HL-60/S4 (cell line): ENCODE measurements around the gene MAP4K2.

ENCODE experiments used
- in situ Hi-C: fragments of 300-500 bp; cut with MboI; formaldehyde crosslinking; loops from 2 replicates; pipeline ENCODE4 v1.14.3; 2022; ENCODE audit warnings: low sequenced_read_pairs

MAP4K2 gene

GRCh38 chr11:64744544-64745188, 58.3 kb downstream of the MAP4K2 start:
- in situ Hi-C loops: no loop called here

DNA sequence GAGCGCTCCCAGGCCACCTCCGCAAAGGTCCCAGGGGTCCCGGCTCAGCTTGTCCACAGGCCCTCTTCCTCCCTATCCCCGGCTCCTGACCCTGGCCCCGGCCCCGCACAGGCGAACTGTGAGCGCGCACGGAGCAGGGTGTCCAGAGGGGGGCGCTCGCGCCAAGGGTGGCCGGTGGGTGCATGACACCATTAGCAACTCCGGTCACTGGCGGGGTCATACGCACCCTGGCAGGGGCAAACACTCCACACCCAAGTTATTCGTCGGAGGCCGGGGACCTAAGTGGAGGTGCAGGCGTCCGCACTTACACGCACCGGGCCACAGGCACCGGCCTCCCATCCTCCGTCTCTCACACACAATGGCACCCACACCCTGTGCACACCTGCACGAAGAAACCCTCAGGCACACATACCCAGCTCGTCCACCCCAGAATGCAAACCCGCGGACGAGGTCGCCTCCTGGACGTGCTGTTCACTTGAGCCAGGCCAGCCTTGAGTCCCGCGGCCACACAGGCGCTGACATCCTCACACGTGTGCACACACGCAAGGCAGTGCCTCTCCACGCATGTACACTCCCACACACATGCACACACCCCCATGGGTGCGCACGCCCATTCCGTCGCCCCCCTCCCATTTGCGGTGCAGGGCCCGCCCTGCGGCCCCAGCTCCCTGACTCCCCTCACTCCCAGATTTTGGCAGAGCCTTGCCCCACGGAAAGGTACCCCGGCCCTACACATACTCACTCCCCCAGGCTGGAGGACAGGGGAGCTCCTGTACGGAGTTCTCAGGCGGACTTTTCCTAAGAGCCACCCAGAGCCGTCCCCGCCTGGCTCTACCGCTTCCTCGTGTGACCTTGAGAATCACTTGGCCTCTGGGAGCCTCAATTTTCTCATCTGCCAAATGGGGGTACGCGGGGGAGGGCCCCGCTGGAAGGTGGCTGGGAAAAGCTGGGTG, 59.1 kb downstream of the MAP4K2 start, which contains the start of gene RASGRP2:
TSS of gene RASGRP2 (minus strand) at position 552 of the 953 bp plus-strand sequence. CDS start 1,276 bp downstream, outside the sequence.
- in situ Hi-C loops: no loop called here

- in situ Hi-C loops: no loop called here
These were observed 60.0 kb downstream of the MAP4K2 start for GRCh38 chr11:64742889-64743590.

GRCh38 chr11:64742087-64742888, 60.7 kb downstream of the MAP4K2 start:
- in situ Hi-C loops: no loop called here

- in situ Hi-C loops: no loop called here
These were observed 61.5 kb downstream of the MAP4K2 start for GRCh38 chr11:64741375-64742086.

DNA sequence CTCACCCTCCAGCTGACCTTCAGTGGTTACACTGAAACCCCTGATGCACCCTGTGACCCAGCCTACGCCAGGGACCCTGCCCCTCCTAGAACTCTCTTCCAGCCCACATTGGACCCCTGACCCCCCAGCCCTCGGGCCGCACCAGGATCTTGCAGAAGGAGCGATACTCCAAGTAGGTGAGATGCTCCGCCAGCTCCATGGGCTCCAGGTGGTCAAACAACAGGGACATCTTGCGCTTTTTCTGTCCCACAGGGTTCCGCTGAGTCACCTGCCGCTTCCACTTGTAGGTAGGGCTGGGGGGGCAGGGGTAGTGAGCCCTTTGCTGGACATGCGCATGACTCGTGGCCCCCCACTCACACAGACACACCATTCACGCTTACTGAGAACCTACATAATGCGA, 63.1 kb downstream of the MAP4K2 start:
- in situ Hi-C loops: no loop called here

DNA sequence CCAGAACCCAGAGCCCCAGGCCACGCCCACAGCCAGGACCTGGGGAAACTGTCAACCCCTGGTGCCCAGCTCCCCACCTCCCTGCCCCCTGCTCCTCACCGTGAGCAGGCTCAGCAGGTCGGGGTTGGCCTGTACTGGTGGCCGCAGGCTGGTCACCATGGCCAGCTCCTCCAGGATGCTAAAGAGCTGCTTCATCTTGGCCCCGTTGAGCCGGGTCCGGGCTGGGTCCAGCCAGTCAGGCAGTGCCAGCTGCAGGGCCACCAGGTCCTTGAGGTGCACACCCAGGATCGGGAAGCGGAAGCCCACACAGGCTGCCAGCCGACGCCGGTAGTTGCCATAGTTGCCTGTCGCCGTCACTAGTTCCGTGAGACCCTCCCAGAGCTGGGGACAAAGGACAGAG, 66.4 kb downstream of the MAP4K2 start:
- in situ Hi-C loops: no loop called here

GRCh38 chr11:64735725-64736259, 67.2 kb downstream of the MAP4K2 start:
- in situ Hi-C loops: no loop called here
